H1 (cell line): ENCODE measurements around the gene ZBTB43. TPM values are rescaled to one million over a fixed set of nuclear protein-coding genes. Genes with fewer than 3 reads are reported as not detected.
"Not testable (repeated sequence)": the region's sequence is repeated elsewhere in the genome, so short reads cannot be mapped to it uniquely, and the experiment has no call there.

Source experiments
- CTCF ChIA-PET: fragments of 300-600 bp; sonication (Branson Sonifier 250); formaldehyde crosslinking; loops from one replicate; lab custom pipeline; 2021; ENCODE audit not compliant: partially characterized antibody; lab: Charles Lee
- POLR2A ChIA-PET: fragments of 300-600 bp; sonication (Branson Sonifier 250); formaldehyde crosslinking; loops from one replicate; lab custom pipeline; 2021; ENCODE audit warnings: inconsistent platforms; ENCODE audit not compliant: partially characterized antibody; lab: Charles Lee
- DNase-seq, 2 experiments: peaks; one replicate each; pipeline versions ENCODE4 v3.0.0 to v3.0.0-alpha.2; 2010 to 2022; ENCODE audit warnings: low spot score in 2 of 2, low read depth in 1 of 2, mixed read lengths in 1 of 2
- FAIRE-seq: peaks from 2 replicates; lab custom pipeline; 2011; peaks lifted over from hg19 to GRCh38; lab: Jason Lieb, UNC
- H2AFZ ChIP-seq: 2 replicates; pipeline ENCODE4 v1.8.1; 2012; ENCODE audit warnings: low read length, inconsistent platforms
- H2AK5ac ChIP-seq: 2 replicates; pipeline ENCODE4 v1.6.1; 2013; ENCODE audit warnings: low read depth, low read length
- H2BK120ac ChIP-seq: replicated peaks from 2 replicates; pipeline ENCODE3; 2013; ENCODE audit warnings: low read depth, low read length, inconsistent platforms
- H2BK12ac ChIP-seq: 2 replicates; pipeline ENCODE4 v1.6.1; 2013; ENCODE audit warnings: low read depth, low read length
- H2BK15ac ChIP-seq: 2 replicates; pipeline ENCODE4 v1.6.1; 2013; ENCODE audit warnings: low read length
- H2BK20ac ChIP-seq: 2 replicates; pipeline ENCODE4 v1.6.1; 2013; ENCODE audit warnings: low read length
- H2BK5ac ChIP-seq: 2 replicates; pipeline ENCODE4 v1.6.1; 2013; ENCODE audit warnings: low read depth, low read length
- H3K14ac ChIP-seq: 2 replicates; pipeline ENCODE4 v1.6.1; 2013; ENCODE audit warnings: inconsistent platforms; ENCODE audit not compliant: insufficient read length
- H3K18ac ChIP-seq: 2 replicates; pipeline ENCODE4 v1.6.1; 2013; ENCODE audit warnings: low read length; ENCODE audit errors: extremely low read depth
- H3K23ac ChIP-seq: 2 replicates; pipeline ENCODE4 v1.6.1; 2013; ENCODE audit warnings: inconsistent platforms; ENCODE audit not compliant: insufficient read length
- H3K23me2 ChIP-seq: 2 replicates; pipeline ENCODE4 v1.6.1; 2013; ENCODE audit warnings: low read depth, low read length
- H3K27ac ChIP-seq: 2 replicates; pipeline ENCODE4 v1.6.1; 2011; ENCODE audit warnings: low read depth, low read length, inconsistent platforms
- H3K27me3 ChIP-seq, 4 experiments: replicated peaks in 1 of 4; 1 replicate in 1 of 4; 2 replicates in 3 of 4; pipeline versions ENCODE4 v1.6.1 to v1.8.1; 2011 to 2013; ENCODE audit warnings: low read length in 3 of 4, mild to moderate bottlenecking in 3 of 4, inconsistent platforms in 2 of 4, mixed read lengths in 2 of 4, moderate library complexity in 1 of 4; ENCODE audit not compliant: control insufficient read depth in 3 of 4, insufficient read depth in 3 of 4; ENCODE audit errors: extremely low read depth in 1 of 4
- H3K36me3 ChIP-seq, 4 experiments: 2 replicates each; pipeline versions ENCODE4 v1.6.1 to v1.8.1; 2011 to 2013; ENCODE audit warnings: mild to moderate bottlenecking in 4 of 4, low read length in 3 of 4, moderate library complexity in 2 of 4, control low read depth in 1 of 4, inconsistent platforms in 1 of 4; ENCODE audit not compliant: insufficient read depth in 4 of 4, control insufficient read depth in 2 of 4
- H3K4ac ChIP-seq: replicated peaks from 2 replicates; pipeline ENCODE3; 2013; ENCODE audit warnings: low read length, low read depth, mixed read lengths, inconsistent platforms; ENCODE audit not compliant: insufficient read length
- H3K4me1 ChIP-seq, 4 experiments: replicated peaks in 1 of 4; 1 replicate in 1 of 4; 2 replicates in 3 of 4; pipeline versions ENCODE4 v1.6.1 to v1.8.1; 2011 to 2013; ENCODE audit warnings: low read length in 3 of 4, inconsistent platforms in 2 of 4, mixed read lengths in 1 of 4; ENCODE audit not compliant: insufficient read depth in 4 of 4, control insufficient read depth in 3 of 4
- H3K4me2 ChIP-seq, 2 experiments: 2 replicates each; pipeline versions ENCODE4 v1.6.1 to v1.8.1; 2011 to 2013; ENCODE audit warnings: low read depth in 2 of 2, low read length in 2 of 2, control low read depth in 1 of 2, inconsistent platforms in 1 of 2, mild to moderate bottlenecking in 1 of 2; ENCODE audit not compliant: insufficient read depth in 1 of 2
- H3K4me3 ChIP-seq, 4 experiments: fragments of 200-600, 300-600 bp in 1 of 4; sonication (generic), shearing (Covaris generic), sonication (Bioruptor Twin) in 1 of 4; 2 replicates each; pipeline versions ENCODE4 v1.5.1 to v1.8.1; 2011 to 2016; ENCODE audit warnings: low read length in 4 of 4, low read depth in 3 of 4, control low read depth in 2 of 4, inconsistent platforms in 2 of 4, mild to moderate bottlenecking in 2 of 4, mixed read lengths in 1 of 4, moderate library complexity in 1 of 4; ENCODE audit not compliant: insufficient read depth in 2 of 4; ENCODE audit errors: extremely low read depth in 1 of 4
- H3K56ac ChIP-seq: replicated peaks from 2 replicates; pipeline ENCODE3; 2013; ENCODE audit warnings: low read depth, mild to moderate bottlenecking, mixed read lengths, low read length, inconsistent platforms; ENCODE audit not compliant: insufficient read length
- H3K79me1 ChIP-seq: 2 replicates; pipeline ENCODE4 v1.6.1; 2013; ENCODE audit warnings: low read depth, low read length, control low read depth
- H3K79me2 ChIP-seq, 2 experiments: 2 replicates each; pipeline versions ENCODE4 v1.6.1 to v1.8.1; 2012 to 2013; ENCODE audit warnings: low read length in 2 of 2, mild to moderate bottlenecking in 2 of 2, inconsistent platforms in 1 of 2; ENCODE audit not compliant: insufficient read depth in 2 of 2, control insufficient read depth in 1 of 2
- H3K9ac ChIP-seq, 4 experiments: replicated peaks in 1 of 4; 1 replicate in 1 of 4; 2 replicates in 3 of 4; pipeline versions ENCODE4 v1.6.1 to v1.8.1; 2011 to 2013; ENCODE audit warnings: low read depth in 3 of 4, low read length in 3 of 4, control low read depth in 2 of 4, mild to moderate bottlenecking in 2 of 4, moderate library complexity in 2 of 4, inconsistent platforms in 1 of 4; ENCODE audit errors: extremely low read depth in 1 of 4
- H3K9me3 ChIP-seq, 2 experiments: 2 replicates each; pipeline versions ENCODE4 v1.6.1 to v1.8.1; 2012 to 2013; ENCODE audit warnings: mild to moderate bottlenecking in 2 of 2, moderate library complexity in 2 of 2, control low read depth in 1 of 2, inconsistent platforms in 1 of 2, low read depth in 1 of 2, low read length in 1 of 2, mixed read lengths in 1 of 2; ENCODE audit not compliant: insufficient read depth in 2 of 2
- H4K20me1 ChIP-seq, 2 experiments: replicated peaks in 1 of 2; 2 replicates each; pipeline versions ENCODE3 to v1.8.1; 2011 to 2013; ENCODE audit warnings: inconsistent platforms in 2 of 2, low read length in 2 of 2, mild to moderate bottlenecking in 1 of 2; ENCODE audit not compliant: insufficient read depth in 2 of 2, control insufficient read depth in 1 of 2
- H4K5ac ChIP-seq: 2 replicates; pipeline ENCODE4 v1.6.1; 2013; ENCODE audit warnings: low read length, low read depth, mixed read lengths, inconsistent platforms; ENCODE audit not compliant: insufficient read length
- H4K8ac ChIP-seq: 2 replicates; pipeline ENCODE4 v1.8.0; 2013; ENCODE audit warnings: mild to moderate bottlenecking, moderate library complexity, low read length, inconsistent platforms; ENCODE audit not compliant: insufficient read depth; ENCODE audit errors: extremely low read depth
- H4K91ac ChIP-seq: replicated peaks from 2 replicates; pipeline ENCODE3; 2013; ENCODE audit warnings: low read length, mixed read lengths, inconsistent platforms; ENCODE audit not compliant: insufficient read length
- CHD2 ChIP-seq: IDR thresholded peaks from 2 replicates; pipeline ENCODE4 v1.6.1; 2012; ENCODE audit warnings: low read length, improper control_type of control experiment
- EGR1 ChIP-seq: IDR thresholded peaks from 2 replicates; pipeline ENCODE4 v1.6.1; 2011; ENCODE audit warnings: low read depth, low read length, borderline replicate concordance
- KDM4A ChIP-seq: IDR thresholded peaks from one replicate; pipeline ENCODE4 v1.7.1; 2012; ENCODE audit warnings: low read depth, mild to moderate bottlenecking, moderate library complexity, low read length, inconsistent platforms; ENCODE audit not compliant: severe bottlenecking
- RBBP5 ChIP-seq: IDR thresholded peaks from 2 replicates; pipeline ENCODE4 v1.7.1; 2012; ENCODE audit warnings: low read depth, mild to moderate bottlenecking, inconsistent platforms, low read length, moderate library complexity, borderline replicate concordance
- TAF1 ChIP-seq: IDR thresholded peaks from 2 replicates; pipeline ENCODE4 v1.6.1; 2011; ENCODE audit warnings: mild to moderate bottlenecking, low read depth, low read length
- TAF7 ChIP-seq: optimal IDR thresholded peaks from 2 replicates; pipeline ENCODE3; 2011; ENCODE audit warnings: low read depth, mild to moderate bottlenecking, inconsistent platforms, low read length, moderate library complexity, borderline replicate concordance
- WGBS, 2 experiments: shearing (Covaris generic) in 1 of 2; methylation state at CpG; one replicate each; pipeline versions ENCODE4 v1.1.6 to v1.1.7; 2013 to 2015; ENCODE audit warnings: low lambda C conversion rate in 2 of 2, mixed read lengths in 2 of 2, inconsistent platforms in 1 of 2, low coverage in 1 of 2, missing lambda C conversion rate in 1 of 2; ENCODE audit not compliant: insufficient replicate concordance in 2 of 2, insufficient coverage in 1 of 2, insufficient read length in 1 of 2; ENCODE audit errors: extremely low coverage in 1 of 2, missing lambda C conversion rate in 1 of 2; 5-methylcytosine and 5-hydroxymethylcytosine counted together
- polyA plus RNA-seq, 7 experiments: library from polyadenylated mRNA; depleted of rRNA in 3 of 7; stranded (reverse) in 5 of 7; unstranded in 2 of 7; fragments of >200 nt in 5 of 7; fragments of 200-250 nt in 2 of 7; gene quantifications; 1 replicate in 5 of 7; 2 replicates in 1 of 7; 4 replicates in 1 of 7; pipeline versions ENCODE4 v1.2.1 to v1.2.3, GENCODE V29; 2011 to 2013; ENCODE audit warnings: missing spikeins in 2 of 7, mixed read lengths in 2 of 7
- total RNA-seq: library from RNA; stranded (reverse); fragmentation: NEBNext Ultra II Directional; extraction: Animal tissue kit (Norgen Biotek cat#: 25700); gene quantifications from 2 replicates; pipeline ENCODE4 v1.2.1, GENCODE V29; 2021

The ZBTB43 gene
- total and polyA plus RNA-seq, 2 of the 8 experiments (the other 6 are each of a cell fraction or from before 2014, with no cell fraction given) = 4.1 to 16.7 TPM

DNA sequence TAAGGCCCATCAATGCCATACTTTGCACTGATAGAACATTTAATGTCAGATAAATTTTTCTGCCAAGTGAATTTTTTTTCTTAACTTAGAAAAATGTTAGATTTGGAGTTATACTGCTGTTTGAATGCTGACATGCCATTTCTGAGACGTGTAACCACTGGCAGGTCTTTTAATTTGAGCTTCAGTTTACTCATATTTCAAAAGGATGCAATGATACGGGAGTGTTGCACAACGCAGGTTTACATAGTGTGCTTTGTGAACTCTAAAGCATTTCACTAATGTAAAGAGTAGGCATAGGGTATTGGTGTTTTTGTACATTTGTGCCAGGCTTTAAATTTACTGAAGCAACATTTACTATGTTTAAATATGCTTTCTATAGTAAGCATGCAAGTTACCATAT is 4.2 kb downstream of the ZBTB43 start (continued):
- TF ChIP-seq TAF7 (no peak), KDM4A (no peak), TAF1 (no peak), RBBP5 (no peak), CHD2 (no peak), EGR1 (no peak)

DNA sequence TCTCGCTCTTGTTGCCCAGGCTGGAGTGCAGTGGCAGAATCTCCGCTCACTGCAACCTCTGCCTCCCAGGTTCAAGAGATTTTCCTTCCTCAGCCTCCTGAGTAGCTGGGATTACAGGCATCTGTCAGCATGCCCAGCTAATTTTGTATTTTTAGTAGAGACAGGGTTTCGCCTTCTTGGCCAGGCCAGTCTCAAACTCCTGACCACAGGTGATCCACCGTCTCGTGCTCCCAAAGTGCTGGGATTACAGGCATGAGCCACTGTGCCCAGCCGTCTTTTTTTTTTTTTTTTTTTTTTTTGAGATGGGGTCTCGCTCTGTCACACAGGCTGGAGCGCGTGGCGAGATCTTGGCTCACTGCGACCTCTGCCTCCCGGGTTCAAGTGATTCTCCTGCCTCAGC is 5.4 kb downstream of the ZBTB43 start:
- ChIA-PET CTCF (interaction anchor here (0.7 kb wide), 1 partner anchor 145 kb away, joined by 3 read pairs; no protein-coding TSS in a partner anchor), POLR2A (interaction anchor here (0.7 kb wide), 1 partner anchor 360 kb away, joined by 3 read pairs; no protein-coding TSS in a partner anchor)
- H2BK12ac ChIP-seq, H3K23ac ChIP-seq, H2BK5ac ChIP-seq, H3K9me3 ChIP-seq, H3K4me2 ChIP-seq, H4K8ac ChIP-seq, H3K23me2 ChIP-seq, H3K14ac ChIP-seq, H3K9ac ChIP-seq, H3K79me1 ChIP-seq, H2BK15ac ChIP-seq, H2AFZ ChIP-seq, H4K91ac ChIP-seq, H2BK120ac ChIP-seq, H2AK5ac ChIP-seq, H3K18ac ChIP-seq, H3K4me1 ChIP-seq, H3K27me3 ChIP-seq, H3K27ac ChIP-seq, H3K56ac ChIP-seq, H3K4me3 ChIP-seq, FAIRE-seq, H4K20me1 ChIP-seq, H2BK20ac ChIP-seq, H3K4ac ChIP-seq, H4K5ac ChIP-seq, DNase-seq: not testable (repeated sequence)
- peaks cover 6 to 59% of the 10 kb centered on the region in 2 experiments; a peak in 3 of 4 replicates for H3K79me2 ChIP-seq
- peaks cover 0 to 12% (median 5%) of the 10 kb centered on the region in 4 experiments; a peak in 5 of 8 replicates for H3K36me3 ChIP-seq
- WGBS, 2 experiments = 92% methylated on average over 10 of the region's 12 CpGs; no CpG with 5 or more reads in 1 of the 2 experiments
